IMR-90 (cell line): Measurements from ENCODE around the gene WNK3. TPM values are rescaled to one million over a fixed set of nuclear protein-coding genes. Genes with fewer than 3 reads are reported as not detected.
"Not testable (repeated sequence)": the region's sequence is repeated elsewhere in the genome, so short reads cannot be mapped to it uniquely, and the experiment has no call there.

Source experiments
- ATAC-seq: fragments of 200-7000 bp; cut with Tn5 transposase; 2 replicates; pipeline ENCODE4 v1.9.1; 2020; ENCODE audit warnings: low read depth, mild to moderate bottlenecking, moderate library complexity
- BruUV-seq: library from RNA; stranded (reverse); fragments of 400-500 nt; replicated peaks from 2 replicates; lab custom pipeline; 2021; lab: Mats Ljungman, UMichigan
- CTCF ChIA-PET: fragments of 300-600 bp; formaldehyde crosslinking; extraction: SDS; loops from one replicate; lab custom pipeline; 2021; ENCODE audit warnings: antibody characterized with exemption; lab: Yijun Ruan, JAX
- POLR2A ChIA-PET: fragments of 300-600 bp; sonication (Branson Sonifier 250); formaldehyde crosslinking; loops from one replicate; lab custom pipeline; 2022; ENCODE audit warnings: antibody characterized with exemption; ENCODE audit not compliant: unreplicated experiment; lab: Charles Lee
- DNase-seq: peaks from one replicate; pipeline ENCODE4 v3.0.0; 2013
- H2AFZ ChIP-seq: replicated peaks from 2 replicates; pipeline ENCODE3; 2013; ENCODE audit warnings: low read length, mild to moderate bottlenecking; ENCODE audit not compliant: poor library complexity
- H2AK5ac ChIP-seq: 2 replicates; pipeline ENCODE4 v1.6.1; 2013; ENCODE audit warnings: low read depth, low read length, inconsistent platforms
- H2AK9ac ChIP-seq: replicated peaks from 2 replicates; pipeline ENCODE3; 2013; ENCODE audit warnings: mild to moderate bottlenecking, low read depth, low read length, moderate library complexity; ENCODE audit not compliant: poor library complexity
- H2BK120ac ChIP-seq: 2 replicates; pipeline ENCODE4 v1.6.1; 2013; ENCODE audit warnings: low read depth, low read length, inconsistent platforms
- H2BK15ac ChIP-seq: 3 replicates; pipeline ENCODE4 v1.6.1; 2013; ENCODE audit warnings: low read depth, low read length, inconsistent platforms
- H2BK20ac ChIP-seq: 2 replicates; pipeline ENCODE4 v1.6.1; 2013; ENCODE audit warnings: low read depth, mild to moderate bottlenecking, inconsistent platforms, low read length, moderate library complexity
- H2BK5ac ChIP-seq: 2 replicates; pipeline ENCODE4 v1.6.1; 2013; ENCODE audit warnings: mild to moderate bottlenecking, low read depth, low read length, inconsistent platforms; ENCODE audit not compliant: poor library complexity, severe bottlenecking
- H3K14ac ChIP-seq: replicated peaks from 2 replicates; pipeline ENCODE4 v1.6.1; 2013; ENCODE audit warnings: low read depth, low read length, inconsistent platforms
- H3K18ac ChIP-seq: 2 replicates; pipeline ENCODE4 v1.6.1; 2013; ENCODE audit warnings: low read depth, low read length, control low read depth
- H3K23ac ChIP-seq: 2 replicates; pipeline ENCODE4 v1.6.1; 2013; ENCODE audit warnings: low read depth, low read length, inconsistent platforms
- H3K27ac ChIP-seq: 2 replicates; pipeline ENCODE4 v1.5.1; 2013; ENCODE audit warnings: mild to moderate bottlenecking, control low read depth, low read length; ENCODE audit not compliant: insufficient read depth
- H3K27me3 ChIP-seq: 2 replicates; pipeline ENCODE4 v1.6.1; 2013; ENCODE audit warnings: low read length; ENCODE audit not compliant: control insufficient read depth, insufficient read depth
- H3K36me3 ChIP-seq: 2 replicates; pipeline ENCODE4 v1.6.1; 2013; ENCODE audit warnings: low read length, mixed read lengths; ENCODE audit not compliant: control insufficient read depth, insufficient read depth
- H3K4ac ChIP-seq: 2 replicates; pipeline ENCODE4 v1.6.1; 2013; ENCODE audit warnings: low read depth, low read length, inconsistent platforms
- H3K4me1 ChIP-seq: 2 replicates; pipeline ENCODE4 v1.6.1; 2013; ENCODE audit warnings: low read length, mixed read lengths; ENCODE audit not compliant: control insufficient read depth, insufficient read depth
- H3K4me2 ChIP-seq: 2 replicates; pipeline ENCODE4 v1.6.1; 2013; ENCODE audit warnings: low read depth, mild to moderate bottlenecking, control low read depth, low read length, moderate library complexity
- H3K4me3 ChIP-seq: 2 replicates; pipeline ENCODE4 v1.5.1; 2013; ENCODE audit warnings: low read depth, mild to moderate bottlenecking, control low read depth, low read length, moderate library complexity; ENCODE audit not compliant: insufficient read depth
- H3K56ac ChIP-seq: 2 replicates; pipeline ENCODE4 v1.6.1; 2013; ENCODE audit warnings: low read length, inconsistent platforms; ENCODE audit not compliant: insufficient read depth; ENCODE audit errors: extremely low read depth
- H3K79me1 ChIP-seq, 2 experiments: 2 replicates each; pipeline ENCODE4 v1.6.1; 2013; ENCODE audit warnings: low read length in 2 of 2, inconsistent platforms in 1 of 2, low read depth in 1 of 2
- H3K9ac ChIP-seq: 2 replicates; pipeline ENCODE4 v1.6.1; 2013; ENCODE audit warnings: low read depth, low read length, control low read depth
- H3K9me1 ChIP-seq: 2 replicates; pipeline ENCODE4 v1.6.1; 2013; ENCODE audit warnings: low read length, inconsistent platforms; ENCODE audit not compliant: insufficient read depth
- H3K9me3 ChIP-seq: 2 replicates; pipeline ENCODE4 v1.6.1; 2013; ENCODE audit warnings: low read length; ENCODE audit not compliant: control insufficient read depth, insufficient read depth
- H4K20me1 ChIP-seq: 2 replicates; pipeline ENCODE4 v1.6.1; 2013; ENCODE audit warnings: low read length, inconsistent platforms; ENCODE audit not compliant: insufficient read depth
- H4K5ac ChIP-seq: 2 replicates; pipeline ENCODE4 v1.6.1; 2013; ENCODE audit warnings: mild to moderate bottlenecking, low read depth, low read length, control low read depth
- H4K8ac ChIP-seq, 2 experiments: 2 replicates each; pipeline ENCODE4 v1.6.1; 2013; ENCODE audit warnings: low read depth in 2 of 2, low read length in 2 of 2, control low read depth in 1 of 2, inconsistent platforms in 1 of 2
- H4K91ac ChIP-seq: 2 replicates; pipeline ENCODE4 v1.6.1; 2013; ENCODE audit warnings: low read depth, low read length, inconsistent platforms; ENCODE audit not compliant: insufficient read depth
- BHLHE40 ChIP-seq: fragments of 150-350 bp; IDR thresholded peaks from 2 replicates; pipeline ENCODE4 v1.6.1; 2016; ENCODE audit warnings: mild to moderate bottlenecking, low read depth, low read length
- MAFK ChIP-seq: IDR thresholded peaks from 2 replicates; pipeline ENCODE4 v1.6.1; 2012; ENCODE audit warnings: low read depth, low read length, improper control_type of control experiment
- MAZ ChIP-seq: IDR thresholded peaks from 2 replicates; pipeline ENCODE4 v1.6.1; 2012; ENCODE audit warnings: low read depth, mild to moderate bottlenecking, low read length, improper control_type of control experiment, moderate library complexity, borderline replicate concordance
- NFE2L2 ChIP-seq: fragments of 150-350 bp; IDR thresholded peaks from 2 replicates; pipeline ENCODE4 v1.6.1; 2016; ENCODE audit warnings: low read depth, mild to moderate bottlenecking, low read length
- POLR2A ChIP-seq: IDR thresholded peaks from 2 replicates; pipeline ENCODE4 v1.6.1; 2012; ENCODE audit warnings: mild to moderate bottlenecking, low read depth, low read length
- RAD21 ChIP-seq: IDR thresholded peaks from 2 replicates; pipeline ENCODE4 v1.6.1; 2012; ENCODE audit warnings: low read length, improper control_type of control experiment
- RCOR1 ChIP-seq: IDR thresholded peaks from 2 replicates; pipeline ENCODE4 v1.6.1; 2012; ENCODE audit warnings: mild to moderate bottlenecking, low read length, improper control_type of control experiment; ENCODE audit not compliant: insufficient replicate concordance
- RFX5 ChIP-seq: IDR thresholded peaks from 2 replicates; pipeline ENCODE4 v1.8.0; 2012; ENCODE audit warnings: low read depth, mild to moderate bottlenecking, low read length, moderate library complexity
- SMC3 ChIP-seq: fragments of 150-350 bp; IDR thresholded peaks from 2 replicates; pipeline ENCODE4 v1.6.1; 2016; ENCODE audit warnings: low read depth, mild to moderate bottlenecking, antibody characterized with exemption, low read length, moderate library complexity
- USF2 ChIP-seq: fragments of 150-350 bp; IDR thresholded peaks from 2 replicates; pipeline ENCODE4 v1.6.1; 2017; ENCODE audit warnings: mild to moderate bottlenecking, antibody characterized with exemption, low read length, low read depth
- WGBS, 2 experiments: methylation state at CpG; one replicate each; pipeline versions ENCODE4 v1.1.5 to v1.1.7; 2013; ENCODE audit warnings: missing lambda C conversion rate in 2 of 2; ENCODE audit not compliant: insufficient read length in 1 of 2; ENCODE audit errors: extremely low coverage in 2 of 2; 5-methylcytosine and 5-hydroxymethylcytosine counted together
- dilution Hi-C: fragments of 300-500 bp; cut with HindIII; formaldehyde crosslinking; loops from one replicate; pipeline ENCODE4 v1.14.3; 2018; ENCODE audit warnings: low sequenced_read_pairs; ENCODE audit not compliant: unreplicated experiment
- in situ Hi-C: fragments of 300-500 bp; cut with MboI; formaldehyde crosslinking; loops from 3 replicates; pipeline ENCODE4 v1.14.3; 2019; ENCODE audit warnings: low sequenced_read_pairs, inconsistent platforms, mixed read lengths
- intact Hi-C: fragments of 100-400 bp; cut with micrococcal nuclease; formaldehyde crosslinking; loops from 2 replicates; pipeline ENCODE4 v1.10.0; 2022
- polyA plus RNA-seq, 3 experiments: library from polyadenylated mRNA; depleted of rRNA; stranded (reverse); fragments of >200 nt; gene quantifications; 2 replicates each; pipeline ENCODE4 v1.2.3, GENCODE V29; 2012; ENCODE audit warnings: low replicate concordance in 1 of 3
- total RNA-seq: library from RNA; depleted of rRNA; stranded (reverse); fragments of >200 nt; gene quantifications from 2 replicates; pipeline ENCODE4 v1.2.3, GENCODE V29; 2012

The WNK3 gene
- total and polyA plus RNA-seq, 2 of the 4 experiments (the other 2 are of a cell fraction): 0.15 to 1.4 TPM

GRCh38 chrX:54386314-54386713, 28.5 kb upstream of the WNK3 start:
- Histone ChIP-seq H4K8ac (no peak overlapping the region), H3K18ac (no peak overlapping the region), H2AFZ (no peak overlapping the region), H2BK15ac (no peak overlapping the region), H2AK5ac (no peak overlapping the region), H4K20me1 (no peaks in the 10 kb centered on the region), H3K14ac (no peak overlapping the region), H3K23ac (no peak overlapping the region), H4K5ac (no peak overlapping the region), H3K36me3 (no peaks in the 10 kb centered on the region), H3K27ac (no peak overlapping the region), H4K91ac (no peak overlapping the region), H3K4ac (no peak overlapping the region), H2BK20ac (no peak overlapping the region), H2AK9ac (no peak overlapping the region), H3K27me3 (no peaks in the 10 kb centered on the region), H3K9ac (no peak overlapping the region), H3K79me1 (no peaks in the 10 kb centered on the region), H3K4me2 (no peak overlapping the region), H3K56ac (no peak overlapping the region), H3K9me1 (no peaks in the 10 kb centered on the region), H3K4me1 (no peaks in the 10 kb centered on the region), H3K4me3 (no peak overlapping the region), H2BK120ac (no peak overlapping the region), H3K9me3 (no peaks in the 10 kb centered on the region), H2BK5ac (no peak overlapping the region)
- dilution Hi-C loops (no loop called here), in situ Hi-C loops (no loop called here), intact Hi-C loops (no loop called here)
- ChIA-PET POLR2A (no interaction called here), CTCF (no interaction called here)
- no CpG with 5 or more reads among the region's 1 CpG for WGBS, 2 experiments
- DNase-seq: peak; percentile 25
- ATAC-seq: peak; percentile 75
- TF ChIP-seq MAFK: no peak
- TF ChIP-seq BHLHE40: no peak
- TF ChIP-seq SMC3: no peak
- no peak for TF ChIP-seq USF2
- no peak for TF ChIP-seq NFE2L2
- no peak for TF ChIP-seq RFX5
- no peak for TF ChIP-seq MAZ
- no peak for TF ChIP-seq RAD21
- TF ChIP-seq RCOR1: no peak
- TF ChIP-seq POLR2A: no peak
- BruUV-seq: no TSS peak

GRCh38 chrX:54384661-54385060, 26.8 kb upstream of the WNK3 start:
- H2AK5ac ChIP-seq, H3K9me3 ChIP-seq, H2BK5ac ChIP-seq, H4K8ac ChIP-seq, H4K91ac ChIP-seq, H3K79me1 ChIP-seq, H3K9ac ChIP-seq, dilution Hi-C loops, in situ Hi-C loops, H2AFZ ChIP-seq, H3K23ac ChIP-seq, H3K36me3 ChIP-seq, H2BK15ac ChIP-seq, H4K20me1 ChIP-seq, H3K14ac ChIP-seq, ATAC-seq, H3K18ac ChIP-seq, H2AK9ac ChIP-seq, H2BK20ac ChIP-seq, H3K27ac ChIP-seq, CTCF ChIA-PET, intact Hi-C loops, H3K56ac ChIP-seq, H3K4me2 ChIP-seq, H3K4me3 ChIP-seq, POLR2A ChIA-PET, H3K9me1 ChIP-seq, H4K5ac ChIP-seq, H3K4ac ChIP-seq, H3K27me3 ChIP-seq, H2BK120ac ChIP-seq, BruUV-seq, H3K4me1 ChIP-seq, DNase-seq: not testable (repeated sequence)
- WGBS, 2 experiments: 50% methylated on average over 1 of the region's 5 CpGs; no CpG with 5 or more reads in 1 of the 2 experiments
